A172 (cell line): Measurements from ENCODE around the gene MYRFL. TPM values are rescaled to one million over a fixed set of nuclear protein-coding genes. Genes with fewer than 3 reads are reported as not detected.

Experiments used
- DNase-seq: peaks from one replicate; pipeline ENCODE4 v3.0.0-alpha.2; 2015; ENCODE audit warnings: low spot score
- total RNA-seq: library from RNA; depleted of rRNA; stranded (reverse); fragments of >200 nt; shearing (Covaris generic); gene quantifications from 2 replicates; pipeline ENCODE4 v1.2.3, GENCODE V29; 2014

MYRFL gene
- total RNA-seq, 1 experiment from 2014 or later = not detected

- peak; percentile 64 for DNase-seq
Observed at GRCh38 chr12:69897744-69898143, 72.7 kb downstream of the MYRFL start.

- DNase-seq = peak; percentile 6
Observed at GRCh38 chr12:69898236-69898635, 73.2 kb downstream of the MYRFL start.

GRCh38 chr12:69900720-69901131, 75.7 kb downstream of the MYRFL start:
- peak; percentile 60 for DNase-seq

- no peak for DNase-seq
Observed at GRCh38 chr12:69901221-69901905, 76.3 kb downstream of the MYRFL start.

GRCh38 chr12:69903548-69903947, 78.5 kb downstream of the MYRFL start:
- no peak for DNase-seq

- no peak for DNase-seq
Observed at GRCh38 chr12:69904777-69905176, 79.8 kb downstream of the MYRFL start.

GRCh38 chr12:69905801-69906200, 80.8 kb downstream of the MYRFL start:
- DNase-seq = no peak

- no peak for DNase-seq
Observed at GRCh38 chr12:69906411-69907216, 81.6 kb downstream of the MYRFL start.

- no peak for DNase-seq
Observed at GRCh38 chr12:69908203-69908602, 83.2 kb downstream of the MYRFL start.

GRCh38 chr12:69910694-69911093, 85.7 kb downstream of the MYRFL start:
- DNase-seq = no peak

GRCh38 chr12:69913526-69913925, 88.5 kb downstream of the MYRFL start:
- DNase-seq = no peak

- no peak for DNase-seq
Observed at GRCh38 chr12:69915964-69916363, 90.9 kb downstream of the MYRFL start.

GRCh38 chr12:69916544-69917235, 91.7 kb downstream of the MYRFL start:
- DNase-seq = no peak

GRCh38 chr12:69918287-69918686, 93.3 kb downstream of the MYRFL start:
- no peak for DNase-seq

GRCh38 chr12:69919495-69919894, 94.5 kb downstream of the MYRFL start:
- DNase-seq = no peak

- no peak for DNase-seq
Observed at GRCh38 chr12:69921831-69922230, 96.8 kb downstream of the MYRFL start.

GRCh38 chr12:69922999-69923398, 98.0 kb downstream of the MYRFL start:
- no peak for DNase-seq

GRCh38 chr12:69925291-69925690, 100.3 kb downstream of the MYRFL start:
- DNase-seq = no peak

- no peak for DNase-seq
Observed at GRCh38 chr12:69927164-69927563, 102.1 kb downstream of the MYRFL start.

- DNase-seq = no peak
Observed at GRCh38 chr12:69929125-69929524, 104.1 kb downstream of the MYRFL start.

- DNase-seq = no peak
Observed at GRCh38 chr12:69929531-69929930, 104.5 kb downstream of the MYRFL start.

- no peak for DNase-seq
Observed at GRCh38 chr12:69931569-69931968, 106.5 kb downstream of the MYRFL start.

GRCh38 chr12:69932154-69932553, 107.1 kb downstream of the MYRFL start:
- DNase-seq = no peak
